ENCODE results near the gene SLC26A8.
A peak's percentile ranks its signal among the peaks of the same experiment; 100 is the strongest.

Gene SLC26A8, protein sequence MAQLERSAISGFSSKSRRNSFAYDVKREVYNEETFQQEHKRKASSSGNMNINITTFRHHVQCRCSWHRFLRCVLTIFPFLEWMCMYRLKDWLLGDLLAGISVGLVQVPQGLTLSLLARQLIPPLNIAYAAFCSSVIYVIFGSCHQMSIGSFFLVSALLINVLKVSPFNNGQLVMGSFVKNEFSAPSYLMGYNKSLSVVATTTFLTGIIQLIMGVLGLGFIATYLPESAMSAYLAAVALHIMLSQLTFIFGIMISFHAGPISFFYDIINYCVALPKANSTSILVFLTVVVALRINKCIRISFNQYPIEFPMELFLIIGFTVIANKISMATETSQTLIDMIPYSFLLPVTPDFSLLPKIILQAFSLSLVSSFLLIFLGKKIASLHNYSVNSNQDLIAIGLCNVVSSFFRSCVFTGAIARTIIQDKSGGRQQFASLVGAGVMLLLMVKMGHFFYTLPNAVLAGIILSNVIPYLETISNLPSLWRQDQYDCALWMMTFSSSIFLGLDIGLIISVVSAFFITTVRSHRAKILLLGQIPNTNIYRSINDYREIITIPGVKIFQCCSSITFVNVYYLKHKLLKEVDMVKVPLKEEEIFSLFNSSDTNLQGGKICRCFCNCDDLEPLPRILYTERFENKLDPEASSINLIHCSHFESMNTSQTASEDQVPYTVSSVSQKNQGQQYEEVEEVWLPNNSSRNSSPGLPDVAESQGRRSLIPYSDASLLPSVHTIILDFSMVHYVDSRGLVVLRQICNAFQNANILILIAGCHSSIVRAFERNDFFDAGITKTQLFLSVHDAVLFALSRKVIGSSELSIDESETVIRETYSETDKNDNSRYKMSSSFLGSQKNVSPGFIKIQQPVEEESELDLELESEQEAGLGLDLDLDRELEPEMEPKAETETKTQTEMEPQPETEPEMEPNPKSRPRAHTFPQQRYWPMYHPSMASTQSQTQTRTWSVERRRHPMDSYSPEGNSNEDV

DNA sequence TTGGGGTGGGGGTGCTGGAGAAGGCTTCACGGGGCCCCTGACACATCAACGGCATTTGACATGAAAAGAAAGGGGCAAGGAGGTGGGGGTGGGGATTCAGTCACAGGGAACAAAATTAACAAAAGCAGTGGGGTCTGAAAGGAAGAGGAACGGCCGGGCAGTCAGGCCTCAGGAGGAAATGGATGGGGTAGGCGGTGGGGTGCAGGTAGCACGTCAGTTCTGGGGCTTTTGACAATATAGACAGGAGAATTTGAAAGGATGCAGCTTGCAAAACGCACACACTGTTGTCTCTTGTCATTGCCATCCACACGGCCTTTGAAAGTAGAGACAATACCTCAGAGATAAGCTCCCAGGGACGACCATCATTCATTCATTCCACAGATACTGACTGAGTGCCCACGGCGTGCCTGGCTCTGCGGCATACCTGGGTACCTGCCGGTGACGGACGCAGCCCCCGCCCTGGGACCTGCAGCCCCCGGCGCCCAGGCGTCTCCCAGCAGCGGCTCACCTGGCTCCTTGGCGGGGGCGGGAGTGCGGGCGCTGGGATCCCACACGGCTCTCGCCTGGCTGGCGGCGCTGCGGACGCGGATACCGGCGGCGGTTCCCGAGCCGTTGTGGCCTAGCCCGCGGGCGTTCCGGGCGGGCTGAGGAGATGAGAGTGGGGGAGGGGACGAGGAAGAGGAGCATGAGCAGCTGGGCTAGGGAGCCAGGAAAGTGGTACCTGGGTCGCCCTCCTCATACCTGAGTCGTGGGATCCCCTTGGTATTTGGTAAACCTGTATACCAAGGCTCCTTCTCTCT is at the start of gene SLC26A8:
TSS of gene SLC26A8 (minus strand) at position 646 of the 800 bp plus-strand sequence. CDS start 4,934 bp downstream, outside the sequence.
- no peak for FAIRE-seq

- no peak for FAIRE-seq
Measured at GRCh38 chr6:36073587-36073986, 49.1 kb upstream of the SLC26A8 start.

DNA sequence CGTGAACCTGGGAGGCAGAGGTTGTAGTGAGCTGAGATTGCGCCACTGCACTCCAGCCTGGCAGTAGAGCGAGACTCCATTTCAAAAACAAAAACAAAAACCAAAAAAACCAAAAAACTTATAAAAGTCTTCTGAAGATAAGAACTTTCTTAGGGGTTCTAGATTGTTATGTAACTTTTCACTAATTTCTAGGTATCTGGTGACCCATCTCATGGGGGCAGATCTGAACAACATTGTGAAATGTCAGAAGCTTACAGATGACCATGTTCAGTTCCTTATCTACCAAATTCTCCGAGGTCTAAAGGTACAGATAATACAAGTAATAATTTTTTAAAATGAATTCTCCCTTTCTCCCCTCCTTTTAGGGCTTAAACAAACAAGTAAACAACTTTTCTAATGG is 48.2 kb upstream of the SLC26A8 start:
- FAIRE-seq: no peak

DNA sequence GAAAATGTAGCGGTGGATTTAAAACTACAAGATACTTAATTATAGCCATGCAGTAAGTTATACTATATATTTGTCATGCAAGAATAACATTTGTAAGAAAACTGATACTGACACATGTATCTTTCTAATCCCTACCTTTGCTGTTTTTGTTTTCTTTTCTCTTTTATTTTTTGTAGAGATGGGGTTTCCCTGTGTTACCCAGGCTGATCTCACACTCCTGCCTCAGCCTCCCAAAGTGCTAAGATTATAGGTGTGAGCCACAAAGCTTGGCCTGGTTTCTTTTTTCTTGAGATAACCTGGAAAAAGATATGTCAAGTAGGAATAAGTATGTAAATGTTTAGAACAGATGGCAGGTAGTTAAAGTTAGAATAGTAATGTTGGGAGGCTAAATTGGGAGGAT is 47.3 kb upstream of the SLC26A8 start:
- no peak for FAIRE-seq

DNA sequence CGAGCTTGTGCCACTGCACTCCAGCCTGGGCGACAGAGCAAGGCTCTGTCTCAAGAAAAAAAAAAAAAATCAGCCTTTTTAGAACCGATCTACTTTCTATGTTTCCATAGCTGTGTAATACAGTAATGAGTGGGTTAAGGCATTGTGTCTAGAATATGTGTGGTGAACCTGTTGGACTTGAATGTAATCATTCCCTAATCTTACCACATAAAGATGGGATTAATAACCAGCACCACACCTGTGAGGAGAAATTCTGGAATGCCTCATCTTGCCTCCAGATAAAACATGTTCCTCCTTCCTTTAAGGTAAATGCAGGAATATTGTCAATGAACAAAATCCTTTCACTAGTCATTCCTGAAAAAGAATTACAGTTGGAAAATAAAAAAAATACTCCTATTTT is 46.8 kb upstream of the SLC26A8 start:
- no peak for FAIRE-seq

DNA sequence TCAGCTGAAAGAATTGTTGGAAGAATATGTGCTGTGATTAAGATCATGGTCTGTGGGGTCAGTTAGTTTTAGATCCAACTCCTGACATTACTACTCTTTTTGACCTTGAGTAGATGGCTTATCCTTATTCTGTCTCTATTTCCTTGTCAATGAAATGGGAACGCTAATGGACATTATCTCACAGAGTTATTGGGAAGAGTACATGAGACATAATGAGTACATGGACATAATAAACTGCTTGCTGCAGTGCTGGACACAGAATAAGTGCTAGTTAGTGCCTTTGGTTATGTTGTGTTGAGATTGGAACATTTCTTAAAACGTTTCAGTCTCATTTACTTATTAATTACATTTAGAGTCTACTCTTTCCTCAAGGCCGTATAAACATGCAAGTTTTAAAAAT is 45.8 kb upstream of the SLC26A8 start:
- no peak for FAIRE-seq

- FAIRE-seq: no peak
Measured at GRCh38 chr6:36069573-36069972, 45.1 kb upstream of the SLC26A8 start.

DNA sequence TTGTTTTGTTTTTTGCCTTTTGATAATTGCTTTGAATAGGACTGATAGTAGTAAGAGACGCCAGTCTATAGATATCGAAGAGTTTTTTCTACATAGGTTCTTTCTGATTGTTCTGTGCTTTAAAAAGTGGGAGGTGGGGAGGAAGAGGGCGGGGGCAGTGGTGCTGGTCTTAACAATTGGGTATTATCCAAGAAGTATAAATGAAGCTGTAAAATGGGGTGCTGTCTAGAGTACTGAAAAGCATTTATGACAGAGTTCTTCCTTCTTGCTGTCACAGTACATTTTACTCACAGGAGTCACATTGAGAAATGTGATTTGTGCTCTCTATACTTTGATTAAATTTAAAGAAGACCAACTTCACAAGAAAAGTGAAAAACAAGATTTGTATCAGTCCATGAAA is 44.1 kb upstream of the SLC26A8 start:
- no peak for FAIRE-seq

- no peak for FAIRE-seq
Measured at GRCh38 chr6:36068012-36068392, 43.6 kb upstream of the SLC26A8 start.

DNA sequence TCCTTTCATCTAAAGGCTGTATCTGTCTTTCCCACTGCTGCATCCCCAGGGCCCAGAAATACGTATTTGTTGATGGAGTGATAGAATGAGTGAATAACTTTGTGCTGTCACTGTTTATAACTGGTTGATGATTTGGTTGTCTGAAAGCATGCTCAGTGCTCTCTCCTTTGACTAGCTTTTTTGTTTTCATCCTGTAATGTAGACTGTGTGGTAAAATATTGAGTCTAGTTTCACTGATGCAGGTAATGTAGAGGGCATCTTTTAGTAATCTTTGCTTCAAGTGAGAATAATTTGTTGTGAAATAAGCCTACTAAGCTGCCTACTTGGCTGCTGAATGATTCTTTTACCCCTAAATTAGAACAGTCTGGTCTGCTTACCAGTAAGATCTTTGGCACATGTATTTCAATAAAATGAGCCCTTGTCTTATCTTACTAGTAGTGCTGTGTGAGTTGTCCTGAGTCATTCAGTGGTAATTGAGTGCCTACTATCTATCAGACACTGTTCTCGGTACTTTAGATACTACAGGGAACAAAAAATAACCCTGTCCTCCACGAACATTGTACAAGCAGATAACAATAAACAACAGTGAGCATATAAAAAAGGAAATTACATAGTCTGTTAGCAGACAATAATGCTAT is 43.1 kb upstream of the SLC26A8 start:
- no peak for FAIRE-seq

DNA sequence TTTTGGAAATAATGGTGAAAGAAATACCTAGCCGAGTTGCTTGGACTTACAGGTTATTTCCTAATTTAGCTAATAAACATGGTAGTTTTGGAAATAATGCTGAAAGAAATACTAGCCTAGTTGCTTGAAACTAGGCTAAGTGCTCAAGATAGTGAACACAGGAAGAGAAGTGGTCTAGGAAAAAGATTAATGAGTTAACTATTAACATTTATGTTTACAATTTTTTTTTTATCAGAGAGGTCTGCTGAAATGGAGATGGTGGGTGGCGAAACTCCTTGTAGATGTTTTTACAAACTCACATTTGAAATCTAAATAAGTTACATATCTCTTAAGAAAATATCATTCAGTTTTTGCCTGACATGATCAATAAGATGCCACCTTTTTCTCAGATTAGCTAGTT is 42.4 kb upstream of the SLC26A8 start:
- FAIRE-seq: no peak

DNA sequence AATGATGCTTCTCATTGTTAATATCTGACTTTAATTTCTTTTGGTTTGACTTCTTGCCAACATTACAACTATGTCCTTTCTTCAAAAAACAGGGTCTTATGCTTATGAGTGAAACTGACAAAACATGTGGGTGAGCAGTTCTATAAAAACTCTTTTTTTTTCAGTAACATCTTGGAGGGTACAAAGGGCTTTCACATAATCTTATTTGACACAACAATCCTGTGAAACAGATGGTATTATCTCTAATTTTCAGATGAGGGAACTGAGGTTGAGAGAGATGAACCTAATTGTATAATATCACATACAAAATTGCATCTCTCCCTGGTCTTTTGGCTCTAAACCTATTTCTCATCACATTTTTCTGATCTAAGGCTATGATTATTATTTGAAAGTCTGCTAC is 41.5 kb upstream of the SLC26A8 start:
- FAIRE-seq: no peak

DNA sequence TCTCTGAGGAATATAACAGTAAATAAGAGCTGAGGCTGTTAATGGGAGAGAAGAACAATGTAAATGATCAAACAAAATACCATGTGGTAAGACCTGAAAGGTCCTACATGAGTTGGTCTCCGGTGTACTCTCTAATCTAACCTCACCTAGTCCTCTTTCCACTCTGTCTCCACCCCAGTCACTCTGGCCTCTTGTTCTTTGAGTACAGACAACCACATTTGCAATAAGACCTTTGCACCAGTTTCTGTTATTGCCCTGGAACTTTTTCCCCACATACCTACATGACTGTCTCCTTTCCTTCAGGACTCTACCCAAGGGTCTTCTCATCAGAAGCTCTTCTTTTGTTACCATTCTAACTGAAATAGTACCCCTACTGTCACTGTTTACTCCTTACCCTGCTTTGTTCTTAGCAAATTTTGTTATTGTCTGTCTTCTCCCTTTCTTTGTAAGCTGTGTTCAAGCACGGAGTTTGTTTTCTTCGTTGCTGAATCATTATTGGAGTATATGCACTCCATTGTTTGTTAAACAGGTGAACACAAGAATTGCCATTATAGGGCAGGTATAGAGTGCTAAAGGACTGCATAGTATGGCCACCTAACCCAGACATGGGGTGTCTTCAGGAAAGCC is 40.4 kb upstream of the SLC26A8 start:
- FAIRE-seq: no peak

GRCh38 chr6:36063318-36064060 is 39.0 kb upstream of the SLC26A8 start:
- no peak for FAIRE-seq

DNA sequence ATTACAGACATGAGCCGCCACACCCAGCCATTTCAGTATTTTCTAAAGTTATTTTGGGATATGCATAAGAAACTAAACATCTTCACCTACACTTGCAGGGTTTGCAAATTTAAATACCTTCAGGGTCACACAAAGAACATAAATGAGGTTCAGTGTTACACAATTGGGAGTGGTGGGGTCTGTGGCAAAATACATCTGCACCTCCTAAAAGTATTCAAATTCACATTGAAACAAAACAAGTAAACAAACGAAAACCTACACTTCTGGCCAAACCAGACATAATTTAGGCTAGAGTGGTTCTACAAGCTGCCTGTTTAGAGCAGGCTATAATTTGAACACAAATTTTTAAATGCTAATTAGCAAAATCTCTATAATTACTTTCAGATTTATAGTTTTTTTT is 37.8 kb upstream of the SLC26A8 start:
- FAIRE-seq: no peak

DNA sequence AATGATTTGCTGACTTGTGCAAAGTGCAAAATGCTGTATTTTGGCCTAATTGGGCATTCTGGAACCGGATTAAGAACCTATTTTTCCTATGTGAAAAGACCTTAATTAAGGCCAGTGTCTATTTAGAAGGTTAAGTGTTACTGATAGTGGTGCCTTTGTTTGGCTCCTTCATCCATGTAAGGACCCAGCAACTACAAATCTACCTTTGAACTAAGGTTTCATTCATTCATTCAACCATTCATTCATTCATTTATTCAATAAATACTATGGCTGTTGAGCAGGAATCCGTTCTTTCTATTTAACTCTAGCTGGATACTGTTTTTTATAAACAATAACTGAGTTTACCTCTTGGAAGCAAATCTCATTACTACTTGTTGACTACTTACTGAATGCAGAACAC is 36.8 kb upstream of the SLC26A8 start:
- no peak for FAIRE-seq

DNA sequence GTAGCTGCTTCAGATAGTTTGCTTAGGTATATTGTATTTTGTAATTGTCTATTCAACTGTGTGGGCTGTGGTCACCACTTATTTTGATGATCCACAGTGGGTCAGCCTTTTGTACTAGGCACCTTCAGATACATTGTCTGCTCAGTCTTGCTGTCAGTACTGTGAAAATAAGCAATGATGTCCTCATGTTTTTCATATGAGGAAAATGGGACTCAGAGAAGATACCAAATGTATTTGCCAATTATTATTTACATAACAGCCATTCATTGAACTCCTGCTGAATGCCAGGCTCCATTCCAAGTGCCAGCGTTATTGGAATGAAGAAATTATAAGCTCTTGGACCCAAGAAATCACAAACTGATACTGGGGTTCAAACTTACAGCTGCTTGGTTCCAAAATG is 31.7 kb upstream of the SLC26A8 start:
- no peak for FAIRE-seq

GRCh38 chr6:36054956-36055355 is 30.5 kb upstream of the SLC26A8 start:
- no peak for FAIRE-seq

- peak; percentile 41 for FAIRE-seq
Measured at GRCh38 chr6:36054415-36054814, 30.0 kb upstream of the SLC26A8 start.

DNA sequence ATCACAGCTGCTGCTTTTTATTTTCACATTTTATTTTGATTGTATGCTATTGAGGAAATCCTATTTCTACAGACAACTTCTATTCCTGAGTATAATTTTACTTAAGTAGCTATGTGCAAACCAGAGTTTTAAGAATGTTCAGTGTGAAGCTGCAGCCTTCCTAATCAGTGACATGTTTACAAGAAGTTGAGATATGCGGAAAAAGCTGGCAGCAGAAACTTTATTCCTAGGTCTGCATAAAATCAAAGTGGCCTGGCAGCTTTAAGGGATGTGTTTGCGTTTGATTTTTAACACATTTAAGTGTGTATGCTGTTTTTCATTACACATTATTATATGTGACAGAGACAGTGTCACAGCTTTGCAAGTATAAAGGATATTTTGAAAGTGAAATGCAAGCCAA is 29.4 kb upstream of the SLC26A8 start:
- FAIRE-seq: no peak

GRCh38 chr6:36052097-36052496 is 27.7 kb upstream of the SLC26A8 start:
- FAIRE-seq: no peak
